ENCODE data around the gene KDM4B. TPM values are rescaled to one million over a fixed set of nuclear protein-coding genes. Genes with fewer than 3 reads are reported as not detected.

KDM4B gene
- total and polyA plus RNA-seq, 10 of the 15 experiments (the other 5 are each of a cell fraction or from before 2014, with no cell fraction given) = 0.47 to 49.6 (median 16.2) TPM

DNA sequence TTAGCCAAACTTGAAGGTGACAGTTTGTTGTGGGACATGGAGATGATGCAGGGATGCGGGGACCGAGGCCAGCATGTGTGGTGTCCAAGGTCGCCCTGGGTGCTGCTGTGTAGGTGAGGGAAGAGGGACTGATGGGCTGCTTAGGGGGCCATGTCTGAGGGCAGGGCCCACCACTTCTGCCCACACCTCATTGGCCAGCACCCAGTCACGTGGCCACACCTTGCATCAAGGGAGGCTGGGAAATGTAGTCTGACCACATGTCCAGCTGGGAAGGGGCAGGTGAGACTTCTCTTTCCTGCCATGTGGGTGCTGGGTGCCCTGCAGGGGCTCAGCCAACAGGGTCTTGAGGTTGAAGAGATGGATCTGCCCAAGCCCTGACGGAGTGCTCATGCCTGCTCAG, 88.9 kb downstream of the KDM4B start (continued):
- TF ChIP-seq, protein P1, sequence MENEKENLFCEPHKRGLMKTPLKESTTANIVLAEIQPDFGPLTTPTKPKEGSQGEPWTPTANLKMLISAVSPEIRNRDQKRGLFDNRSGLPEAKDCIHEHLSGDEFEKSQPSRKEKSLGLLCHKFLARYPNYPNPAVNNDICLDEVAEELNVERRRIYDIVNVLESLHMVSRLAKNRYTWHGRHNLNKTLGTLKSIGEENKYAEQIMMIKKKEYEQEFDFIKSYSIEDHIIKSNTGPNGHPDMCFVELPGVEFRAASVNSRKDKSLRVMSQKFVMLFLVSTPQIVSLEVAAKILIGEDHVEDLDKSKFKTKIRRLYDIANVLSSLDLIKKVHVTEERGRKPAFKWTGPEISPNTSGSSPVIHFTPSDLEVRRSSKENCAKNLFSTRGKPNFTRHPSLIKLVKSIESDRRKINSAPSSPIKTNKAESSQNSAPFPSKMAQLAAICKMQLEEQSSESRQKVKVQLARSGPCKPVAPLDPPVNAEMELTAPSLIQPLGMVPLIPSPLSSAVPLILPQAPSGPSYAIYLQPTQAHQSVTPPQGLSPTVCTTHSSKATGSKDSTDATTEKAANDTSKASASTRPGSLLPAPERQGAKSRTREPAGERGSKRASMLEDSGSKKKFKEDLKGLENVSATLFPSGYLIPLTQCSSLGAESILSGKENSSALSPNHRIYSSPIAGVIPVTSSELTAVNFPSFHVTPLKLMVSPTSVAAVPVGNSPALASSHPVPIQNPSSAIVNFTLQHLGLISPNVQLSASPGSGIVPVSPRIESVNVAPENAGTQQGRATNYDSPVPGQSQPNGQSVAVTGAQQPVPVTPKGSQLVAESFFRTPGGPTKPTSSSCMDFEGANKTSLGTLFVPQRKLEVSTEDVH (IDR thresholded peaks at IDR 0.05; ENCODE audit: low read depth, partially characterized antibody) = no peak
- TF ChIP-seq NR2C2 (IDR thresholded peaks at IDR 0.05; ENCODE audit: borderline replicate concordance, control insufficient read depth, insufficient read length, low read depth) = no peak
- peak; percentile 53; the same call in 1 of the 2 replicates for TF ChIP-seq NFYB (IDR thresholded peaks at IDR 0.05; ENCODE audit: insufficient read depth, low read depth, low read length)
- peak; percentile 62 for TF ChIP-seq SIX5 (IDR thresholded peaks at IDR 0.05; ENCODE audit: low read depth, low read length, severe bottlenecking)
- TF ChIP-seq, protein P2, sequence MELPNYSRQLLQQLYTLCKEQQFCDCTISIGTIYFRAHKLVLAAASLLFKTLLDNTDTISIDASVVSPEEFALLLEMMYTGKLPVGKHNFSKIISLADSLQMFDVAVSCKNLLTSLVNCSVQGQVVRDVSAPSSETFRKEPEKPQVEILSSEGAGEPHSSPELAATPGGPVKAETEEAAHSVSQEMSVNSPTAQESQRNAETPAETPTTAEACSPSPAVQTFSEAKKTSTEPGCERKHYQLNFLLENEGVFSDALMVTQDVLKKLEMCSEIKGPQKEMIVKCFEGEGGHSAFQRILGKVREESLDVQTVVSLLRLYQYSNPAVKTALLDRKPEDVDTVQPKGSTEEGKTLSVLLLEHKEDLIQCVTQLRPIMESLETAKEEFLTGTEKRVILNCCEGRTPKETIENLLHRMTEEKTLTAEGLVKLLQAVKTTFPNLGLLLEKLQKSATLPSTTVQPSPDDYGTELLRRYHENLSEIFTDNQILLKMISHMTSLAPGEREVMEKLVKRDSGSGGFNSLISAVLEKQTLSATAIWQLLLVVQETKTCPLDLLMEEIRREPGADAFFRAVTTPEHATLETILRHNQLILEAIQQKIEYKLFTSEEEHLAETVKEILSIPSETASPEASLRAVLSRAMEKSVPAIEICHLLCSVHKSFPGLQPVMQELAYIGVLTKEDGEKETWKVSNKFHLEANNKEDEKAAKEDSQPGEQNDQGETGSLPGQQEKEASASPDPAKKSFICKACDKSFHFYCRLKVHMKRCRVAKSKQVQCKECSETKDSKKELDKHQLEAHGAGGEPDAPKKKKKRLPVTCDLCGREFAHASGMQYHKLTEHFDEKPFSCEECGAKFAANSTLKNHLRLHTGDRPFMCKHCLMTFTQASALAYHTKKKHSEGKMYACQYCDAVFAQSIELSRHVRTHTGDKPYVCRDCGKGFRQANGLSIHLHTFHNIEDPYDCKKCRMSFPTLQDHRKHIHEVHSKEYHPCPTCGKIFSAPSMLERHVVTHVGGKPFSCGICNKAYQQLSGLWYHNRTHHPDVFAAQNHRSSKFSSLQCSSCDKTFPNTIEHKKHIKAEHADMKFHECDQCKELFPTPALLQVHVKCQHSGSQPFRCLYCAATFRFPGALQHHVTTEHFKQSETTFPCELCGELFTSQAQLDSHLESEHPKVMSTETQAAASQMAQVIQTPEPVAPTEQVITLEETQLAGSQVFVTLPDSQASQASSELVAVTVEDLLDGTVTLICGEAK (IDR thresholded peaks at IDR 0.05; ENCODE audit: borderline replicate concordance) = no peak
- TF ChIP-seq STAT1 (conservative IDR thresholded peaks at IDR 0.05) = no peak
- no peak for TF ChIP-seq IRF4 (IDR thresholded peaks at IDR 0.05; ENCODE audit: low read depth, low read length)

Data from GM12878 (cell line).